Endothelial cell (in vitro differentiated cells): ENCODE measurements around the gene DRAM1. TPM values are rescaled to one million over a fixed set of nuclear protein-coding genes. Genes with fewer than 3 reads are reported as not detected.

Experiments used
- DNase-seq: peaks from one replicate; pipeline ENCODE4 v3.0.0; 2021; ENCODE audit warnings: low spot score
- H3K27ac Mint-ChIP-seq: one replicate; pipeline ENCODE4 v1.8.0; 2021; ENCODE audit warnings: mixed read lengths, inconsistent platforms; ENCODE audit not compliant: unreplicated experiment
- H3K27me3 Mint-ChIP-seq: one replicate; pipeline ENCODE4 v1.8.0; 2021; ENCODE audit warnings: mild to moderate bottlenecking, moderate library complexity, mixed read lengths, inconsistent platforms; ENCODE audit not compliant: unreplicated experiment
- H3K36me3 Mint-ChIP-seq: one replicate; pipeline ENCODE4 v1.8.0; 2021; ENCODE audit warnings: mild to moderate bottlenecking, low read depth, mixed read lengths, inconsistent platforms; ENCODE audit not compliant: unreplicated experiment
- H3K4me1 Mint-ChIP-seq: one replicate; pipeline ENCODE4 v1.8.0; 2021; ENCODE audit warnings: mild to moderate bottlenecking, mixed read lengths, inconsistent platforms; ENCODE audit not compliant: unreplicated experiment
- H3K4me3 Mint-ChIP-seq: one replicate; pipeline ENCODE4 v1.8.0; 2021; ENCODE audit warnings: mild to moderate bottlenecking, mixed read lengths, inconsistent platforms; ENCODE audit not compliant: unreplicated experiment
- H3K9me3 Mint-ChIP-seq: one replicate; pipeline ENCODE4 v1.8.0; 2021; ENCODE audit warnings: mixed read lengths, inconsistent platforms; ENCODE audit not compliant: unreplicated experiment
- total RNA-seq: library from RNA; stranded (reverse); fragmentation: NEBNext Ultra II Directional; extraction: Animal tissue kit (Norgen Biotek cat#: 25700); gene quantifications from one replicate; pipeline ENCODE4 v1.2.1, GENCODE V29; 2021; ENCODE audit not compliant: unreplicated experiment
- TF ChIP-seq, protein P1 (sequence below): fragments of 200-600 bp; sonication (generic); IDR thresholded peaks from one replicate; pipeline ENCODE4 v1.5.0; 2021; ENCODE audit warnings: antibody characterized with exemption; ENCODE audit not compliant: unreplicated experiment

Gene DRAM1
- total RNA-seq, 1 donor from 2014 or later = 26.9 TPM

DNA sequence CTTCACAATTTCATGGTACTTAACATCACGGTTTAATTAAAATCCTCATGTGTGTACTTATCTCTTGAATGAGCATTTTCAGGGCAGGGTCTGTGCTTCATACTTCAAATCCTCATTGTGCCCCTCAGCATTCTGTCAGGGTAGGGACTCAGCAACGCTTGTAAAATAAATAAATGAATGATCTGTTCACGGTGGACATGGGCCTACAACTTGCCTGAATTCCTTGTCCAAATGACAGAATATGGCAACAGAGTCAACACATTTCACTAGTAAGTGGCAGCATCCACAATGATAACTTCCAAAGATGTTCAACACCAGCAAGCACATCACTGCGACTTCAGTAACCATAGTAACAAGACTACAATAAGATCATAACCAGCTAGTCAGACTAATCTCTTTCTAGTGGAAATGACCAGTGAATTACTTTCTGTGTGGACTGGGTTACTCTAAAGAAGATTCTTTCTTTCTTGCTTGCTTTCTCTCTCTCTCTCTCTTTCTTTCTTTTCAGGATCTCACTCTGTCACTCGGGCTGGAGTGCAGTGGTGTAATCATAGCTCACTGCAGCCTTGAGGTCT is 32.2 kb upstream of the DRAM1 start:
- Mint-ChIP-seq H3K4me3 (no peak overlapping the region), H3K4me1 (no peaks in the 10 kb centered on the region), H3K27ac (no peak overlapping the region), H3K9me3 (no peaks in the 10 kb centered on the region), H3K27me3 (no peaks in the 10 kb centered on the region), H3K36me3 (no peaks in the 10 kb centered on the region)
- TF ChIP-seq, protein P1, sequence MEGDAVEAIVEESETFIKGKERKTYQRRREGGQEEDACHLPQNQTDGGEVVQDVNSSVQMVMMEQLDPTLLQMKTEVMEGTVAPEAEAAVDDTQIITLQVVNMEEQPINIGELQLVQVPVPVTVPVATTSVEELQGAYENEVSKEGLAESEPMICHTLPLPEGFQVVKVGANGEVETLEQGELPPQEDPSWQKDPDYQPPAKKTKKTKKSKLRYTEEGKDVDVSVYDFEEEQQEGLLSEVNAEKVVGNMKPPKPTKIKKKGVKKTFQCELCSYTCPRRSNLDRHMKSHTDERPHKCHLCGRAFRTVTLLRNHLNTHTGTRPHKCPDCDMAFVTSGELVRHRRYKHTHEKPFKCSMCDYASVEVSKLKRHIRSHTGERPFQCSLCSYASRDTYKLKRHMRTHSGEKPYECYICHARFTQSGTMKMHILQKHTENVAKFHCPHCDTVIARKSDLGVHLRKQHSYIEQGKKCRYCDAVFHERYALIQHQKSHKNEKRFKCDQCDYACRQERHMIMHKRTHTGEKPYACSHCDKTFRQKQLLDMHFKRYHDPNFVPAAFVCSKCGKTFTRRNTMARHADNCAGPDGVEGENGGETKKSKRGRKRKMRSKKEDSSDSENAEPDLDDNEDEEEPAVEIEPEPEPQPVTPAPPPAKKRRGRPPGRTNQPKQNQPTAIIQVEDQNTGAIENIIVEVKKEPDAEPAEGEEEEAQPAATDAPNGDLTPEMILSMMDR = no peak
- DNase-seq = no peak

DNA sequence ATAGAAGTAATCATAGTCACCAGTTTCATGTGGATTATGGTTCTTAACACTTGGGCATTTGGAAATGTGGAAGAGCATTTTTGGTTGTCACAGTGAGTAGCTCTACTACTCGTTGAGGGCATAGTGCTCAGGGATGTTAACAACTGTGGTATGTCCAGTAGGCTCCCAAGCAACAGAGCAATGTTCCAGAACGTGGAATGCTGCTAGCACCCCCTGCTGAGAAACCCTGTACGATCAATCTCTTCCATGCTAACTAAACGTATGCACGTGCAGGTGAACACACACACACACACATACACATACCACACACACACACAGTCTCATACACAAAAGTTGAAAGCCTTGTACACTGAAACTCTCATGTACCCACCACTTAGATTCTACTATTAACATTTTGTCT is 30.1 kb upstream of the DRAM1 start:
- no peaks in the 10 kb centered on the region for H3K9me3 Mint-ChIP-seq
- H3K4me3 Mint-ChIP-seq = no peak overlapping the region
- no peak for DNase-seq
- no peak overlapping the region for H3K27ac Mint-ChIP-seq
- H3K4me1 Mint-ChIP-seq = no peaks in the 10 kb centered on the region
- no peaks in the 10 kb centered on the region for H3K36me3 Mint-ChIP-seq
- H3K27me3 Mint-ChIP-seq = no peaks in the 10 kb centered on the region
- TF ChIP-seq, protein P1 = no peak

DNA sequence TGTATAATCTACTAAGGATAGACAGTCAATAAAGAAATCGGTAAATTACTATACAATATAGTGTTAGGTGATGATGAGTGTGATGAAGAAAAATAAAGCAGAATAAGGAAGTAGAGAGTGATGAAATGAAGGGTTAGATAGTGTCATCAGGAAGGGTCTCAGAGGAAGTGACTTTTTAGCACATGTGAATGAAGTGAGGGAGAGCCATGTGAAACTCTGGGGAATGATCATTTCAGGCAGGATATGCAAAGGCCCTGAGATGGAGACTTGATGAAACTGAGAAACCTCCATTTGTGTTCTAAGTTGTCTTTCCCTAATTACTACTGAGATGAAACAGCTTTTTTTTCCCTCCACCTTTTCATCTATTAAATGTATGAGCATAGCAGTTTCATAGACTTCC is 27.2 kb upstream of the DRAM1 start:
- TF ChIP-seq, protein P1 = no peak
- Mint-ChIP-seq H3K4me3 (no peak overlapping the region), H3K4me1 (peaks cover 5% of the 10 kb centered on the region), H3K27me3 (peaks cover 4% of the 10 kb centered on the region), H3K9me3 (no peaks in the 10 kb centered on the region), H3K27ac (no peak overlapping the region), H3K36me3 (no peaks in the 10 kb centered on the region)
- DNase-seq = no peak

DNA sequence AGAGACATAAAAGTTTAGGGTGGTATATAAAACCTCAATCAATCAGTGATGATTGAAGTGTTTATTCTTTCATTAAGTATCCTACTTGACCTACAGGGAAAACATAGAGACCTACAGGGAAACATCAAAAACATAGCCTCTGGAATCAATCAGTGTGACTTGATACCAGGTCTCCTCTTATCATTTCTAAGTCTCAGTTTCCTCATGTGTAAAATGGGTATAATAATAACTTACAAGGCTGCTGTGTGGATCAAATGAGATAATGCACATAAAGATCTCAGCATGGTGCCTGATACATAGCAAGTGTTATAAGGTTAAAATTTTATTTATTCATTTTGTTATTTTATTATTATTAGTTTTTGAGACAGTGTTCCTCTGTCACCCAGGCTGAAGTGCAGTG is 24.4 kb upstream of the DRAM1 start:
- no peaks in the 10 kb centered on the region for H3K36me3 Mint-ChIP-seq
- peaks cover 4% of the 10 kb centered on the region for H3K27me3 Mint-ChIP-seq
- TF ChIP-seq, protein P1 = no peak
- H3K4me1 Mint-ChIP-seq = peaks cover 16% of the 10 kb centered on the region
- H3K27ac Mint-ChIP-seq = no peak overlapping the region
- no peak overlapping the region for H3K4me3 Mint-ChIP-seq
- H3K9me3 Mint-ChIP-seq = no peaks in the 10 kb centered on the region
- no peak for DNase-seq

DNA sequence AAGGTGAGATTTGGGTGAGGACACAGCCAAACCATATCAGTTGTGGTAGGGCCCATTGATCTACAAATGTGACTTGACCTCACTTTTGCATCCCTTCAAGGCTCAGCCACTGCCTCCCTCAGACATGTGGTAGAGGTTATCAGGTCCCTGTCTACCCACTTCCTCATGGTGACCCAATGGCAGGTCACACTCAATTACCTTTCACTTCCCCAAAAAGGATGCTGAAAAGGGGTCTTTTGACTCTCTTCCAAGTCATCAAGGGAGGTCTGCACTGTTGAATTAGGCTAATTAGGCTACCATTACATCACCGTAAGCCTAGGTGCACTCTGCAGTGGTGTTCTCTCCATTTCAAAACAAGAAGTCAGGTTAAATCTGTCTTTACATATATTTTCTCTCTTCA is 22.6 kb upstream of the DRAM1 start:
- Mint-ChIP-seq H3K4me3 (no peak overlapping the region), H3K9me3 (no peaks in the 10 kb centered on the region), H3K27ac (peak overlapping the region; percentile 26), H3K4me1 (peaks cover 16% of the 10 kb centered on the region), H3K27me3 (peaks cover 4% of the 10 kb centered on the region), H3K36me3 (no peaks in the 10 kb centered on the region)
- DNase-seq = no peak
- TF ChIP-seq, protein P1 = no peak
